AG09319 (cell line): Measurements from ENCODE around the gene MYCN.

Experiments used
- DNase-seq: peaks from one replicate; pipeline ENCODE4 v3.0.0-alpha.2; 2010; ENCODE audit warnings: low read depth; ENCODE audit errors: extremely low read depth
- TF ChIP-seq, protein P1 (sequence below): IDR thresholded peaks from 2 replicates; pipeline ENCODE4 v1.5.1; 2011; ENCODE audit warnings: low read depth, mild to moderate bottlenecking, inconsistent platforms, low read length, moderate library complexity

Gene MYCN

DNA sequence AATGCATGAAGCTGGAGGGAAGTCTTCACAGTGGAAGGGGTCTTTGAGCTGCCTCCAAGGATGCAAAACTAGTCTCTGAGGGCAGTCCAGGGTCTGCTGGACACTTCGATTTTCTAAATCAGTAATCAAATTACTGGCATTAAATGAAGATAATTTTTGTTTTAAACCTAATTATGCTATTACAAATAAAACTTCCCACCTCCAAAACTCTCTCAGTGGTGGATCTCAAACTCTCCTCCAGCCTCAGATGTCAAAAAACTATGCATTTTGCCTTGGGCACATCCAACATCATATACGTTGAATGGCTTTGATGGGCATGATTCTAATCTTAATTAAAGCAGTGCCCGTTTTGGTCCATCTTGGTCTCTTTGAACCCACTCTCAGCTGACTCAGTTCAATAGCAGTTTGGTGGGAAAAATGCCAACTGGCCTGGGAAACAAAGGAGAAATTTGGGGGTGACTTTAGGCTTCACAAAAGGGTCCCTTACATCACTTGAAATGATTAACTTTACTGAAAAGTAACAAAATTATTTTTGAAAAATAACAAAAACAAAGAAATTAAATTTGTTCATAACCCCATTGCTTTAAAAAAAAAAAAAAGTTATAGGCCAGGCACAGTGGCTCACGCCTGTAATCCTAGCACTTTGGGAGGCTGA is 5.9 kb upstream of the MYCN start:
- no peak for DNase-seq
- TF ChIP-seq, protein P1, sequence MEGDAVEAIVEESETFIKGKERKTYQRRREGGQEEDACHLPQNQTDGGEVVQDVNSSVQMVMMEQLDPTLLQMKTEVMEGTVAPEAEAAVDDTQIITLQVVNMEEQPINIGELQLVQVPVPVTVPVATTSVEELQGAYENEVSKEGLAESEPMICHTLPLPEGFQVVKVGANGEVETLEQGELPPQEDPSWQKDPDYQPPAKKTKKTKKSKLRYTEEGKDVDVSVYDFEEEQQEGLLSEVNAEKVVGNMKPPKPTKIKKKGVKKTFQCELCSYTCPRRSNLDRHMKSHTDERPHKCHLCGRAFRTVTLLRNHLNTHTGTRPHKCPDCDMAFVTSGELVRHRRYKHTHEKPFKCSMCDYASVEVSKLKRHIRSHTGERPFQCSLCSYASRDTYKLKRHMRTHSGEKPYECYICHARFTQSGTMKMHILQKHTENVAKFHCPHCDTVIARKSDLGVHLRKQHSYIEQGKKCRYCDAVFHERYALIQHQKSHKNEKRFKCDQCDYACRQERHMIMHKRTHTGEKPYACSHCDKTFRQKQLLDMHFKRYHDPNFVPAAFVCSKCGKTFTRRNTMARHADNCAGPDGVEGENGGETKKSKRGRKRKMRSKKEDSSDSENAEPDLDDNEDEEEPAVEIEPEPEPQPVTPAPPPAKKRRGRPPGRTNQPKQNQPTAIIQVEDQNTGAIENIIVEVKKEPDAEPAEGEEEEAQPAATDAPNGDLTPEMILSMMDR, result no peak

DNA sequence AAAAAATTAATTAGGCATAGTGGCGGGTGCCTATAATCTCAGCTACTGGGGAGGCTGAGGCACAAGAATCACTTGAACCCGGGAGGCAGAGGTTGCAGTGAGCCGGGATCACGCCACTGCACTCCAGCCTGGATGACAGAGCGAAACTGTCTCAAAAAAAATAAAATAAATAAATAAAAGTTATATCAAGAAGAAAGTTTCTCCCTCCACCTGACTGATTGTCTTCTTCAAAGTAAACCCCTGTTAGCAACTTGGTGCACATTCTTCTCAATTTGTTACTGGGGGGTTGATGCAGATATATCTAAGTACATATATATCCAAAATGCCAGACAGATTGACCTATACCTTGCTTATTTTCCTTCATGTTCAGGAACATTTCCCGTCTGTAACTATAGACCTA is 5.2 kb upstream of the MYCN start:
- TF ChIP-seq, protein P1, result no peak
- DNase-seq, result no peak

DNA sequence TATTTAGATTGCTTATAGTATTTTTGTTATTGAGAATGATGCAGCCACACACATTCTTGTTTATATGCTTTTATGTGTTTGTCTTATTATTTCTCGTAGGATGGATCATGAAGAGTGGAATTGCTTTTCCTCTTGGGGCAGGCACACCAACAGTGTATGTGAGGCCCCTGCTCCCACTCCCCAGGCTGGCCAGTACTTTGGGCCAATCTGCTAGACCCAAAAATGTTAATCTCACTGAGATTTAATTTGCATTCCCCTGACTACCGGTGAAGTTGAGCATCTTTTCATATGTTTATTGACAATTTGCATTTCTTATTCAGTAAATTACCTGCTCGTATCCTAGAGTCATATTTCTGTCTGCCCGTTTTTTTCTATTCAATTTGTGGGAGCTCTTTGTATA is 4.7 kb upstream of the MYCN start:
- TF ChIP-seq, protein P1, result no peak
- no peak for DNase-seq

DNA sequence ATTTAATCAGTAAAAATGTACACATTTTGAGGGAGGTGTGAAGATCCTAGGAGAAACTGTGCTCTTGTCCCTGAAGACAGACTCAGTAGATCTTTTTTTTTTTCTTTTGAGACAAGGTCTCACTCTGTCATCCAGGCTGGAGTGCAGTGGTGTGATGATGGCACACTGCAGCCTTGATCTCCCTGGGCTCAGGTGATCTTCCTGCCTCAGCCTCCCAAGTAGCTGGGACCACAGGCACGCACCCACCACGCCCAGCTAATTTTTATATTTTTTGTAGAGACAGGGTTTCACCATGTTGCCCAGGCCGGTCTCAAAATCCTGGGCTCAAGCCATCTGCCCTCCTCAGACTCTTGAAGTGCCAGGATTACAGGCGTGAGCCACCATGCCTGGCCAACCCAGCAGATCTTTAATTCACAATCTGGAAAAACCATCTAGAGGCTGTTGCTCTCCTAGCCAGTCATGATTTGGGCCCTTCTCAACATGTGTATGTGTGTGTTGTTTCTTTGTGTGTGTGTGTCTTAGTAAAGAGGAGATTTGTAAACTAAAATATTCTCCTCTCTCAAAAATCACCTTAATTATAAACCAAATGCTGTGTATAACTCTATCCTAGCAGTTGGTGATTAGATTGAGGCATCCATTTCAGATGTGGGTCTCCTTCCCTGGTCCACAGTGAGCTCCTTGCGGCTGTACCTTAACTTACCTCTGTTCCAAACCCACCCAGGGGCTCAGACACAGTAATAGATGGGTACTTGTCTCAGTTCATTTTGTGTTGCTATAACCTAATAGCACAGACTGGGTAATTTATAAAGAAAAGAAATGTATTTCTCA is 3.9 kb upstream of the MYCN start:
- TF ChIP-seq, protein P1, result no peak
- DNase-seq, result no peak

DNA sequence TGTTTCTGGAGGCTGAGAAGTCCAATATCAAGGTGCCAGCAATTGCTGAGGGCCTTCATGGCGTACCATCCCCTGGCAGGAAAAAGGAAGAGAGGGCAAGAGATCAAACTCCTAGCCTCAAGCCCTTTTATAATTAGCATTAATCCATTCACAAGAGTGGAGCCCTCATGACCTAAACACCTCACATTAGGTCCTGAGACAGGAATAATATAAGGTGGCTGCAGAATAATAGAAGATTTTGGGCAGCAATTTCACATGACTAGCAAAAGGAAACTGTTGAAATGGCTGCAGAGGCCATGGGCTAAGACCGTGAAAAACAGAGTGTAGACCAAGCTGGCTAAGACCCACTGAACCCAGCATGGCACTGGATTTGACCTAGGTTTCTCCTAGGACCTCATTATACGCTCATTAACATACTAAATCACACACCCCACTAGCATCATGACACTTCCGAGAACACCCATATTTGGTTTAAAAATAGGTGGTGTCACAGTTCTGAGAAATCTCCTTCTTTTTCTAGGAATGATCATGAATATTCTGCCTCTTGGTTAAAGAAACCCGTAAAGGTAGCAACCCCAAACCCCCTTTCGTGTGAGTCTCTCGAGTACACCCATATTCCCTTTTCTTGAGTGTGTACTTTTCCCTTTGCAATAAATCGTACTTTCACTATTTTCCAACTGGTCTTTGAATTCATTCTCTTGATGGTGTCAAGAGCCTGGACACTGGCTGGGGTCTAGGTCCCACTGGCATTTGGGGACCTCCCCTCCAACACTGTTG is 3.1 kb upstream of the MYCN start:
- DNase-seq, result no peak
- TF ChIP-seq, protein P1, result no peak

DNA sequence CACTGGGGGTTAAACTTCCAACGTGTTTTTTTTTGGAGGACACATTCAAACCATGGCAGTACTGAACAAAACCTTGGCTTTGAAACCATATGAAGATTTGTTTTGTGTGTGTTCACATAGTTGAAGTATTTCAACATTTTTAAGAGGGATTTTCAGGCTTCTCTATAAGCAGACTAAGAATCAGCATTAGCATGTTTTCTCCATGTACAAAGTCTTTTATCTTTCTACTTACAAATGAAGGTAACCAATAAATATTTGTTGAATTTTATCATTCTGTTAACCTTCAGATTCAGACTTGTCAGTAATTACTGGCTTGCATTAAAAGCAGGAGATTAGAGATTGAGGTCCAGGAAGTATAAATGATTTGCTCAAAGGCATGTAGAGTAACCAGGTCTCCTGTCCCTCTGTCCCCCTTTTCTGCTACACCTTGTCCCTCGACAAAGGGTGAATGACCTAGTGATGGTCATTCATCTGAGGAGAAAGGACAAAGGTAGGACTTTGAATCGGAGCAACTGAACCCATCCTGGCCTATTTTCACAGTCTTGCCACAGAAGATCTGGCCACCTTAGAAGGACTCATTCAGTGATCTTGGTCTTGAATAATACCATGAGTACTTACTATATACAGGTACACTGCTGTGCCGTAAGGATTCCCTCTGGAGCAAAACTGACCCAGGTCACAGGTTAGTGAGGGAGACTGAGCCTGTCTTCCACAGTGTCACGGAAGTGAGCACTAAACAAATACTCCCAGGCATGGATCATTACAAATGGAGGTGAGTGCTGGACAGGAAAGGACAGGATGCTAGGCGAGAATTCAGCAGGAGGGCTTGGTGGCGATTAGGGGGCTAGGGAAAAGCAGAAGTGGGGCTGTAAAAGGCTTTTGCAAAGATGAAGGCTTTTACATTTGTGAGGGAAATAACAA is 2.2 kb upstream of the MYCN start:
- DNase-seq, result no peak
- TF ChIP-seq, protein P1, result no peak
